DOHH2 (cell line): Measurements from ENCODE around the gene EPX.

Experiments
- H3F3A ChIP-seq: fragments of 200-600 bp; sonication (generic), shearing (Covaris generic); 2 replicates; pipeline ENCODE4 v1.6.0; 2016; ENCODE audit warnings: antibody characterized with exemption, mild to moderate bottlenecking; ENCODE audit not compliant: control insufficient read depth, insufficient read depth
- H3K27ac ChIP-seq: fragments of 200-600 bp; sonication (generic); 2 replicates; pipeline ENCODE4 v1.5.1; 2014; ENCODE audit warnings: low read depth, mild to moderate bottlenecking, low read length, moderate library complexity
- H3K27me3 ChIP-seq: fragments of 200-600 bp; sonication (generic); 2 replicates; pipeline ENCODE4 v1.6.1; 2014; ENCODE audit warnings: mild to moderate bottlenecking, low read length, mixed read lengths; ENCODE audit not compliant: control insufficient read depth
- H3K36me3 ChIP-seq: fragments of 200-600 bp; sonication (generic); 2 replicates; pipeline ENCODE4 v1.6.1; 2014; ENCODE audit warnings: mild to moderate bottlenecking, low read length, moderate library complexity, mixed read lengths; ENCODE audit not compliant: control insufficient read depth
- H3K4me1 ChIP-seq: fragments of 200-600 bp; sonication (generic); 2 replicates; pipeline ENCODE4 v1.6.1; 2014; ENCODE audit warnings: mild to moderate bottlenecking, low read length, mixed read lengths; ENCODE audit not compliant: control insufficient read depth
- H3K4me2 ChIP-seq: fragments of 200-600 bp; sonication (generic); 2 replicates; pipeline ENCODE4 v1.6.0; 2014; ENCODE audit warnings: mild to moderate bottlenecking, low read length, moderate library complexity
- H3K4me3 ChIP-seq: fragments of 200-600 bp; sonication (generic); 2 replicates; pipeline ENCODE4 v1.5.1; 2014; ENCODE audit warnings: mild to moderate bottlenecking, low read length, mixed read lengths
- H3K79me2 ChIP-seq: fragments of 200-600 bp; sonication (generic); 2 replicates; pipeline ENCODE4 v1.6.1; 2014; ENCODE audit warnings: mild to moderate bottlenecking, low read length, mixed read lengths; ENCODE audit not compliant: control insufficient read depth
- H3K9me2 ChIP-seq: fragments of 200-600 bp; sonication (generic); replicated peaks from 2 replicates; pipeline ENCODE4 v1.6.1; 2014; ENCODE audit warnings: mild to moderate bottlenecking, low read length, mixed read lengths; ENCODE audit not compliant: control insufficient read depth
- H3K9me3 ChIP-seq: fragments of 200-600 bp; sonication (generic); 2 replicates; pipeline ENCODE4 v1.6.1; 2014; ENCODE audit warnings: antibody characterized with exemption, low read length, mixed read lengths; ENCODE audit not compliant: control insufficient read depth, insufficient read depth
- H4K20me1 ChIP-seq: fragments of 200-600 bp; sonication (generic); 2 replicates; pipeline ENCODE4 v1.6.0; 2014; ENCODE audit warnings: low read depth, mild to moderate bottlenecking, antibody characterized with exemption, low read length, moderate library complexity; ENCODE audit not compliant: control insufficient read depth, insufficient read depth
- CTCF ChIP-seq: fragments of 200-600 bp; sonication (generic); IDR thresholded peaks from one replicate; pipeline ENCODE4 v1.5.1; 2014; ENCODE audit warnings: antibody characterized with exemption, mild to moderate bottlenecking, low read depth, low read length; ENCODE audit not compliant: poor library complexity, severe bottlenecking
- EZH2phosphoT487 ChIP-seq: fragments of 200-600 bp; sonication (generic); IDR thresholded peaks from 2 replicates; pipeline ENCODE4 v1.6.1; 2017; ENCODE audit warnings: borderline replicate concordance, mild to moderate bottlenecking, antibody characterized with exemption, low read length, moderate library complexity, mixed read lengths

Gene EPX

DNA sequence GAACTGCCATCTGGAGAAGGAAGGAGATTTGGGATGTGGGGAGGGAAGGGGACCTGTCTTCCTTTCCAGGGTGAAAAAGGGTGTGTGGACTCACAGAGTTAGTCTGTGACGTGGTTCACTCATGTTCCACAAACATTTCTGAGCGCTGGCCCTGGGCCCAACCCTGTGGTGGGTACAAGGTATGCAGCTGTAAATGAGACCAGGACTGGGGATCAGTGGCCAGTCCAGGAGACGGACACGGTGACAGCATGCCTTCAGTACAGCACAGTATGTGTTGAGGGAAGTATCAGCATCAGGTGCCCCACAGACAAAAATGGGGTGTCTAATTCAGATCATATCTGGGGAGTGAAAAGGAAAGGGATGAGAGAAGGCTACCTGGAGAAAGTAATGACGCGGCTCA lies 5.5 kb upstream of the EPX start:
- no peaks in the 10 kb centered on the region for H3K27me3 ChIP-seq
- no peaks in the 10 kb centered on the region for H3K9me2 ChIP-seq
- no peaks in the 10 kb centered on the region; the same call in 1 of the 2 replicates for H4K20me1 ChIP-seq
- no peak overlapping the region for H3K4me2 ChIP-seq
- H3K27ac ChIP-seq = no peak overlapping the region
- H3K4me1 ChIP-seq = peaks cover 7% of the 10 kb centered on the region; the same call in 1 of the 2 replicates
- no peaks in the 10 kb centered on the region for H3K9me3 ChIP-seq
- H3K79me2 ChIP-seq = no peaks in the 10 kb centered on the region
- TF ChIP-seq CTCF (no peak), EZH2phosphoT487 (no peak)
- H3K36me3 ChIP-seq = no peaks in the 10 kb centered on the region
- H3K4me3 ChIP-seq = no peak overlapping the region
- no peaks in the 10 kb centered on the region for H3F3A ChIP-seq

GRCh38 chr17:58187675-58188074 lies 4.9 kb upstream of the EPX start:
- no peaks in the 10 kb centered on the region for H3K79me2 ChIP-seq
- no peaks in the 10 kb centered on the region for H3K27me3 ChIP-seq
- no peaks in the 10 kb centered on the region for H3K36me3 ChIP-seq
- no peaks in the 10 kb centered on the region; the same call in 1 of the 2 replicates for H4K20me1 ChIP-seq
- H3F3A ChIP-seq = no peaks in the 10 kb centered on the region
- H3K27ac ChIP-seq = no peak overlapping the region
- H3K4me1 ChIP-seq = peaks cover 7% of the 10 kb centered on the region; the same call in 1 of the 2 replicates
- no peak overlapping the region for H3K4me2 ChIP-seq
- no peaks in the 10 kb centered on the region for H3K9me2 ChIP-seq
- H3K9me3 ChIP-seq = no peaks in the 10 kb centered on the region
- no peak overlapping the region for H3K4me3 ChIP-seq
- no peak for TF ChIP-seq CTCF
- TF ChIP-seq EZH2phosphoT487 = no peak

- no peak overlapping the region for H3K27ac ChIP-seq
- no peak overlapping the region for H3K4me2 ChIP-seq
- no peak overlapping the region for H3K4me3 ChIP-seq
- no peaks in the 10 kb centered on the region for H3F3A ChIP-seq
- H3K4me1 ChIP-seq = peaks cover 7% of the 10 kb centered on the region; the same call in 1 of the 2 replicates
- TF ChIP-seq EZH2phosphoT487 = no peak
- TF ChIP-seq CTCF = no peak
- H3K79me2 ChIP-seq = no peaks in the 10 kb centered on the region
- no peaks in the 10 kb centered on the region; the same call in 1 of the 2 replicates for H4K20me1 ChIP-seq
- no peaks in the 10 kb centered on the region for H3K9me3 ChIP-seq
- no peaks in the 10 kb centered on the region for H3K9me2 ChIP-seq
- H3K27me3 ChIP-seq = no peaks in the 10 kb centered on the region
- no peaks in the 10 kb centered on the region for H3K36me3 ChIP-seq
Measured at GRCh38 chr17:58189436-58190146, 2.9 kb upstream of the EPX start.
